Measurements from ENCODE around the gene SCNN1A.

SCNN1A gene

GRCh38 chr12:6319446-6319845, 55.9 kb downstream of the SCNN1A start:
- DNase-seq (ENCODE audit: low read depth in 1 of 2, low spot score in 1 of 2): no peak
- no peak overlapping the region for H3K4me3 ChIP-seq (replicated peaks; ENCODE audit: insufficient read depth, low read length)
- TF ChIP-seq CTCF (IDR thresholded peaks at IDR 0.05; ENCODE audit: insufficient read depth, low read length) (no peak), SPI1 (IDR thresholded peaks at IDR 0.05; ENCODE audit: borderline replicate concordance, low read depth) (no peak), GABPA (IDR thresholded peaks at IDR 0.05; ENCODE audit: low read depth) (no peak), REST (IDR thresholded peaks at IDR 0.05; ENCODE audit: insufficient replicate concordance, low read depth) (no peak), POLR2AphosphoS5 (IDR thresholded peaks at IDR 0.05; ENCODE audit: low read depth) (no peak)
- no peak overlapping the region for H3K27ac ChIP-seq (replicated peaks)
- no peaks in the 10 kb centered on the region for H3K27me3 ChIP-seq (ENCODE audit: insufficient read depth, poor library complexity, severe bottlenecking)

- TF ChIP-seq SPI1 (IDR thresholded peaks at IDR 0.05; ENCODE audit: borderline replicate concordance, low read depth) (no peak), REST (IDR thresholded peaks at IDR 0.05; ENCODE audit: insufficient replicate concordance, low read depth) (no peak), CTCF (IDR thresholded peaks at IDR 0.05; ENCODE audit: insufficient read depth, low read length) (no peak), GABPA (IDR thresholded peaks at IDR 0.05; ENCODE audit: low read depth) (no peak), POLR2AphosphoS5 (IDR thresholded peaks at IDR 0.05; ENCODE audit: low read depth) (no peak)
- Histone ChIP-seq H3K4me3 (replicated peaks; ENCODE audit: insufficient read depth, low read length) (no peak overlapping the region), H3K27me3 (ENCODE audit: insufficient read depth, poor library complexity, severe bottlenecking) (no peaks in the 10 kb centered on the region), H3K27ac (replicated peaks) (no peak overlapping the region)
- no peak for DNase-seq (ENCODE audit: low read depth in 1 of 2, low spot score in 1 of 2)
Measured at GRCh38 chr12:6318440-6318879, 56.9 kb downstream of the SCNN1A start.

GRCh38 chr12:6317693-6318439, 57.5 kb downstream of the SCNN1A start:
- no peak for TF ChIP-seq CTCF (IDR thresholded peaks at IDR 0.05; ENCODE audit: insufficient read depth, low read length)
- TF ChIP-seq GABPA (IDR thresholded peaks at IDR 0.05; ENCODE audit: low read depth): no peak
- TF ChIP-seq REST (IDR thresholded peaks at IDR 0.05; ENCODE audit: insufficient replicate concordance, low read depth): no peak
- TF ChIP-seq SPI1 (IDR thresholded peaks at IDR 0.05; ENCODE audit: borderline replicate concordance, low read depth): no peak
- TF ChIP-seq POLR2AphosphoS5 (IDR thresholded peaks at IDR 0.05; ENCODE audit: low read depth): no peak
- Histone ChIP-seq H3K4me3 (replicated peaks; ENCODE audit: insufficient read depth, low read length) (no peak overlapping the region), H3K27me3 (ENCODE audit: insufficient read depth, poor library complexity, severe bottlenecking) (no peaks in the 10 kb centered on the region), H3K27ac (replicated peaks) (no peak overlapping the region)
- DNase-seq (ENCODE audit: low read depth in 1 of 2, low spot score in 1 of 2): no peak

Data from HL-60 (cell line).